Middle frontal gyrus (tissue), 1 donor: Measurements from ENCODE around the gene SERPINA5.
"Not testable (repeated sequence)": the region's sequence is repeated elsewhere in the genome, so short reads cannot be mapped to it uniquely, and the experiment has no call there.

Experiments used
- DNase-seq: peaks from one replicate; pipeline ENCODE4 v3.0.0-alpha.2; 2015; ENCODE audit warnings: low spot score; ENCODE audit errors: extremely low spot score

Gene SERPINA5

DNA sequence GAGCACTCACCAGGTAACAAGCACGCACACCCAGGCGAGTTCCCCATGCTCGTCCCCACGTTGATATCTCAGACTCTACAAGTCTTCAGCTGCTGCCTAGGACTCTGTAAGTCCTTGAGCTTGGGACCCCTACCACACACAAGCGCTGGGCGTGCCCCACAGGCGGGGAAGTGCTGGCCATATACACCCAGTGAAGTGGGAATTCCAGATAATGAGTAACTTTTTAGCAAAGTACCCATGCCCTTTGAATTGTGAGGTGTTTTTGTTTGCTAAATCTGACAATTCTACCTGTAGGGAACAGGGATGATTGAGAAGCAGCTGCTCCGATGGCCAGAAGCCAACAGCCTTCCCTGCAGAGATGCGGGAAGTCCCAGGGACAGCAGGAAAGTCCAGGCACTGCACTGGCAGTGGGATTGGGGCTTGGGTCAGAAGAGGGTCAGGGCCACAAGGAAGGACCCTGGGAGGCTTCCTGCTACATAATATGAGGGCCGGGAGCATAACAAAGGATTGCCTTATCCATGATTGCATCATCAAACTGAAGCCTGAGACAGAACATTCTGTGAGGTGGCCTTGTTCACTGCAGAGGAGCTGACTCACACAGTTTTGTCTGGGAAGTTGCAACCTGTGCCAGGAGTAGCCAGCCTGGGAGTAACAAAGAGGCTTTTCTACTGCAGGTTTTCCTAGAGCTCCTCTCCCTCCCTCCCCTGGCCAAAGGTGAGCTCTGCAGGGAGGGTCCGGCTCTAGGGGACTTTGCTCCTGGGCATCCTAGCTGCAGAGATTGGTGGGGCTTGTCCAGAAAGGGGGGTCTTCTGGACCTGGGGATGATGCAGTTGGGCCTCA is 17.8 kb downstream of the SERPINA5 start:
- peak; percentile 47 for DNase-seq

DNA sequence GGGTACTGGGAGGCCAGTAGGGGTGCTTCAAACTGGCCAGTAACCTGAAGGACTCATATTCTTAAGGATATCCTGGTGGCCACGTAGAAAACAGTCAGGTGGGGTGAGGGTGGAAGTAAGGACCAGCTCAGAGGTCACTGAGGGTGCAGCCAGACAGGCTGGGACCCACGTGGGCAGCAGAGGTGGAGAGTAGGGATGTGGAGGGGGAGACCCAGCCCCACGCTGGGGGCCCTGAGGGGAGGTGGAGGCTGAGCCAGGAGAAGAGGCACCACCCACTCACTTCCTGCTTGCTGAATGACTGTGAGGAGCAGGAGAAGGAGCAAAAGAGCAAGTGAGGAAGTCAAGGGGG is 18.4 kb downstream of the SERPINA5 start:
- no peak for DNase-seq

DNA sequence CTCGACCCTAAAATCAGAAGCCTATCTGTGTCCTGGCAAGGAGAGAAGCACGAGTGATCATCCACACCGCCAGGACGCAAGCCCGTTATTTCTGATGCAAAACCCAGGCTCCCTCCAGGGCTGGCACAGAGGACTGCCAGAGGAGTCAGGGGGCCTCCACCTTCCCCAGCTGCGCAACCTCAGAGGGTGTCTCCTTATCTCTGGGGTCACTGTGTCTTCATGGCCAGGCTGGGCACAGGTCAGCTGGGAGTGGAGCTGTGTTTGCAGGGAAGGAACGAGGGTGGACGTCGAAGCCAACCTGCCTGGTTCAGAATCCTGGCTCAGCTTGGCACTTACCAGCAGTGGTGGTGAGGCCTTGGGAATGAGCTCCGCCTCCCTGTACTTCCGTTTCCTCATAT is 18.9 kb downstream of the SERPINA5 start:
- no peak for DNase-seq

DNA sequence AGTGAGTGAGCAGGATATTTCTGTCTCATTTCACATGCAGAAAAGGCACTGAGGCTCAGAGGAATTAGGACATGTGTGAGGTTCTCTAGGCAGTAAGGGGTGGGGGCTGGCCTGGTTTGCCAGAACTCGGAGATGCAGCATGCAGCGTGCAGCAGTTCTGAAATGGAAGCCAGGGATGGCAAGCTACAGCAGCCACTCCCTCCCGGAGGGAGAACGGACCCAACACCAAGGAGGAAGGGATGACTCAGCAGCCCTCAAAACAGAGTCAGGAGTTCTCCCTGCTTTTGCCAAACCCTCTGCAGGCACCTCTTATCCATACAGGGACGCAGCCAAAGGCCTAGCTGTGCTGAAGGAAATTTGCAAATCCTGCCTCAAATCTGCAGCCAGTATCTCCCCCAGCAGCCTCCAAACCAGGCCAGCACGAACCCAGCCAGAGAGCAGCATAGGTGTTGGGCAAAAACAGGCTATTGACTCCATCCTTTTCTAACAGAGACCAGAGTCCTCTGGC is 20.7 kb downstream of the SERPINA5 start:
- DNase-seq: peak; percentile 50

DNA sequence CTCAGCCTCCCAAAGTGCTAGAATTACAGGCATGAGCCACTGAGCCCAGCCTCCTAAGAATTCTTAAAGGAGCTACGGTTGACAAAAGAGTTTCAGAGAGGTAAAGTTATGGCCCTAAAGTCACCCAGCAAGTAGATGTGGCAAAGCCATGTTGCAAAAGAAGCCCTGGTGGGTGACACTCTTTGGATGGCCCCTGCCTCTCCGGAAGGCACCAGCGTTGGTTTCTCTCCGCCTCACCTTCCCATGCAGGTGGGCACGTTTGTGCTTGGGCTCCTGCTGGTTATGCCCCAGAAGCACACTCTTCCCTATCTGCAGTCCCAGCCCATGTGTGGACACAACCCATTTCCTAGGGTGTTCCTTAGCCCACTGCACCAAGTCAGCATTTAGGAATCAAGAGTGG is 21.5 kb downstream of the SERPINA5 start:
- DNase-seq: no peak

DNA sequence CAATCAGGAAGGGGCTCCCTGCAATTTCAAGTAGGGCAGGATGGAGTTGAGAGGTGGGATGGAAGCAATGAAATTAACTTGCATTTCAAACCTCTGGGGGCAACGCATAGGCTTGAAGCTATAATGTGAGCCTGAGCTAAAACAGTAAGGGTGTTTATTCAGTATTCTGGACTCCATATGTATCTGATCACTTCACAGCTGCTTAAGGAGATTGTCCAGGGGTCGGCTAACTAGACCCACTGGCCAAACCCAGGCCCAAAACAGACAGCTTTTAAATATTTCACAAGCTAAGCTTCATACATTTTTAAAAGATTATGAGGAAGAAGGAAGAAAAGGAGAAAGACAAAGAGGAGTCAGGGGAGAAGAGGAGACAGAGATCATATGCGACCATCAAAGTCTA is 24.1 kb downstream of the SERPINA5 start:
- no peak for DNase-seq

DNA sequence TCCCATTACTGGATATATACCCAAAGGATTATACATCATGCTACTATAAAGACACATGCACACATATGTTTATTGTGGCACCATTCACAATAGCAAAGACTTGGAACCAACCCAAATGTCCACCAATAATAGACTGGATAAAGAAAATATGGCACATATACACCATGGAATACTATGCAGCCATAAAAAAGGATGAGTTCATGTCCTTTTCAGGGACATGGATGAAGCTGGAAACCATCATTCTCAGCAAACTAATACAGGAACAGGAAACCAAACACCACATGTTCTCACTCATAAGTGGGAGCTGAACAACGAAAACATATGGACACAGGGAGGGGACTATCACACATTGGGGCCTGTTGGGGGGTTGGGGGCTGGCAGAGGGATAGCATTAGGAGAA is 27.7 kb downstream of the SERPINA5 start:
- not testable (repeated sequence) for DNase-seq

DNA sequence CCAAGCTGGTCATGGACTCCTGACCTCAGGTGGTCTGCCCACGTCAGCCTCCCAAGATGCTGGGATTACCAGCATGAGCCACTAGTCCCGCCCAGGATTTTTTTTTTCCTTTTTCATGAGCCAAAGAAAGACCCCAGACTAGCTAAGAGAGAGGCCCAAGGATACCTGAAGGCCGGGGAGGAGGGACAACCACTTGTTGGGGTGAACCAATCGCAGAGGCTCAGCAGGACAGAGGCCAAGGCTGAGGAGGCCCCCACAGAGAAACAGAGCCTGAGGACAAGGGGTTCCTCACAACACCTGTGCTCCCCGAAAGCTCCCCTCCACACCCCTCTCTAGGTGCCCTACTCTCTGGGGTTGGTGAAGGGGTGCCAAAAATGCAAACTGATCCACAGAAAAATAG is 30.0 kb downstream of the SERPINA5 start:
- no peak for DNase-seq

DNA sequence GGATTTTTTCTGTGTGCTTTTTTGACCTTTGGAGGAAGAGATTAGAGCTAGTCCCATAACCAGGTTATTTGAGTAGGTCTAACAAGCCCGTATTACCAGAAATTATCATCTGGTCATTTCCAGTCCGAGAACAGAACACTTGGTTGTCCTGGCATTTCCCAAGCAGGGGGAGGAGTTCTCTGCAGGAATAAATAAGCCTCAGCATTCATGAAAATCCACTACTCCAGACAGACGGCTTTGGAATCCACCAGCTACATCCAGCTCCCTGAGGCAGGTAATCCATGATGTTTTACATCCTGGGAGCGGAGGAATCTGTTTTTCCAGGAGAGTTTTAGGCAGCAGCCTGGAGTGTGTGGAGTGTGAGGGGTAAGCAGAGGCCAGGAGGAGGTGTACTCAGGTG is 30.9 kb downstream of the SERPINA5 start, which contains the start of gene SERPINA3:
SERPINA3 (plus strand) TSS at position 218 of the 400 bp plus-strand sequence. CDS start 2,051 bp downstream, outside the sequence.
- no peak for DNase-seq

DNA sequence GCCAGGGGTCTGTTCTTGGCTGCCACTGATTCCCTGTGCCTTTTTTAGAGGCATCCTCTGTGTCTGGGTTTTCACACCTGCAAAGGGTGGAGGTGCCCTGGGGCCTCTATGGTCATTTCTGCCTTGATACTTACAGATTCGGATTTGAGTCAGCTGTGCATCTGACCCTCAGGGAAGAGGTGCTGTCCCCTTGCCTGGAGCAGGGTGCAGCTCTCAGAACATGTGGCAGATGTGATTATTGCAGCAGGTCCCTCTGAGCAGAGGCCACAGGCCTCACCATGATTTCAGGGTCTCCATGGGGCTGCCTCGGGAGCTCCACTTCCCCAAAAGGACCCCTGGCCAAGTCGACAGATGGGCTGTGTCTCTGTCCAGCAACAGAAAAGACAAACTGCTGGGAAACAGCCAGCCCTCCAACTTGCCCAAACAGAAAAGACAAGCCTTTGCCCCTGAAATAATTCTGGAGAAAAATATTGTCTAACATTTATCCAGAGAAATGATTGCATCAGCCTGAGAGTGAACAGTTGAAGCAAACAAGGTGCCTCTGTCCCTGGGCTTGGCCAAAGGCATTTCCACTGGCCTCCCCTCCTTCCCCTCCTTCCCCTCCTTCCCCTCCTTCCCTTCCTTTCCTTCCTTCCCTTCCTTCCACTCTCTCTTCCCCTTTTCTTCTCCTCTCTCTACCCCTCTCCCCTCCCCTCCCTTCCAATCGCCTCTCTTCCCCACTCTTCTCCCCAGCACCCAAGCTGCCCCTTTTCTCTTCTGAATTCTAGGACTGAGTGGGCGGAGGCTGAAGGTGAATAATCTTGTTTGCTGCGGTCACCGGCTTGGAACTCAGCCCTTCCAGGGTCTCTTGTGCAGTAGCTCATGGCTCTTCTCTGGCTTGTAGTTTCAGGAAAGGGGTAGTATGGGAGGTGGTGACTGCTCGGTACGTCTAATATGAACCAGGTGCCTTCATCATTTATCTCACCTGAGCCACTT is 31.6 kb downstream of the SERPINA5 start:
- no peak for DNase-seq

DNA sequence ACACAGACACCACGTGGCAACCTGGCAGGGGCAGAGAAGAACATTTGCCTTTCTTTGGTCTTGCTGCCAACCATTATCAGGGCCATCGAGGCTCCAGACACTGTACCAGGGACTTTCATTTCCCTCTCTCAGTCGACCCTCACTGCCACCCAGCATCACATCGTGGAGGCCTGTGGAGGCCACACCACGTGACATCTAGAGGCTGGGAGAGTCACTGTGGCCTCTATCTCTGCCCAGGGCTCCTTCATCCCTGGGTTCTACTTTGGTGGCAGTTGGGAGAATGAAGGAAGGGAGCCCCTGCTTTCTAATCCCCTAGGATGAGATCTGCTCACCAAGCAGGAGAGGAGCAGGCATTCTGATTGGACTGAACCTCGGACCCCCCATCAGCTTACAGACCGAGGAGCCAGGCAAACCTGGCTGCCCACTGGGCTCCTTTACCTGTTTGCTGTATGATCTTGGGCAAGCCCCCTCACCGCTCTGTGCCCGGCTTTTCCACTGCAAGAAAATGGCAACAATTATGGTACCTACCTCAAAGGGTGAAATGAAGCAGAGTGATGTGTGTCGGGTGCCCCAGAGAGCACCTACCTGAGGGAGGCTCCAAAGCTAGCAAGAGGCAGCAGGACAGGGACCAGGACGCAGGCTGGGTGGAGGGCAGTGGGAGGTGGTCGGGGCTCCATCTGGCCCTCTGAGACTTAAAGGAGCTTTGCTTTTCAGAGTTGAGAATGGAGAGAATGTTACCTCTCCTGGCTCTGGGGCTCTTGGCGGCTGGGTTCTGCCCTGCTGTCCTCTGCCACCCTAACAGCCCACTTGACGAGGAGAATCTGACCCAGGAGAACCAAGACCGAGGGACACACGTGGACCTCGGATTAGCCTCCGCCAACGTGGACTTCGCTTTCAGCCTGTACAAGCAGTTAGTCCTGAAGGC is 32.8 kb downstream of the SERPINA5 start:
- no peak for DNase-seq

DNA sequence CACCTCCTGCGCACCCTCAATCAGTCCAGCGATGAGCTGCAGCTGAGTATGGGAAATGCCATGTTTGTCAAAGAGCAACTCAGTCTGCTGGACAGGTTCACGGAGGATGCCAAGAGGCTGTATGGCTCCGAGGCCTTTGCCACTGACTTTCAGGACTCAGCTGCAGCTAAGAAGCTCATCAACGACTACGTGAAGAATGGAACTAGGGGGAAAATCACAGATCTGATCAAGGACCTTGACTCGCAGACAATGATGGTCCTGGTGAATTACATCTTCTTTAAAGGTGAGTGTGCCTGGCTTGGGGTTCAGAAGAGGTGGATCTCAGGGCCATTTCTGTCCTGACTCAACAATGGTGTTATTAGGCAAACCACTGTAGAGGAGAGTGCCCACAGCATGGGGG is 33.6 kb downstream of the SERPINA5 start:
- no peak for DNase-seq

DNA sequence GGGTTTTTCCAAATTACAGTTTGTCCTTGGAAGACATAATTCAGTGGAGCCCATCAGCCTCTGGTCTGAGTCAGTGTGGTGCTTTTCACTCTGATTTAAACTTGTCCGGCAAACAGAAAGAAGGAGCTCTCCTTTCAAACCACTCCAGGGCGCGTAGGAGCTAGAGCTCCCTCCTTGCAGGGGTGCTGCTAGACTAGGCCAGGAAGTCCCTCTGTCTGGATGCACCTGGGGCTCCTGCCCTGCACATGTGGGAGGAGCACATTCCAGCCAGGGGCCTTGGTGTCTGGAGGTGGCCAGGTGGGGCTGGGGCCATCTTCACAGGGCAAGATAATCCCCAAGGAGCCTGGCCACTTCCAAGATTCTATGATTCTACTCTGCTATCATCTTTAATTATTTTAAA is 34.0 kb downstream of the SERPINA5 start:
- DNase-seq: no peak

DNA sequence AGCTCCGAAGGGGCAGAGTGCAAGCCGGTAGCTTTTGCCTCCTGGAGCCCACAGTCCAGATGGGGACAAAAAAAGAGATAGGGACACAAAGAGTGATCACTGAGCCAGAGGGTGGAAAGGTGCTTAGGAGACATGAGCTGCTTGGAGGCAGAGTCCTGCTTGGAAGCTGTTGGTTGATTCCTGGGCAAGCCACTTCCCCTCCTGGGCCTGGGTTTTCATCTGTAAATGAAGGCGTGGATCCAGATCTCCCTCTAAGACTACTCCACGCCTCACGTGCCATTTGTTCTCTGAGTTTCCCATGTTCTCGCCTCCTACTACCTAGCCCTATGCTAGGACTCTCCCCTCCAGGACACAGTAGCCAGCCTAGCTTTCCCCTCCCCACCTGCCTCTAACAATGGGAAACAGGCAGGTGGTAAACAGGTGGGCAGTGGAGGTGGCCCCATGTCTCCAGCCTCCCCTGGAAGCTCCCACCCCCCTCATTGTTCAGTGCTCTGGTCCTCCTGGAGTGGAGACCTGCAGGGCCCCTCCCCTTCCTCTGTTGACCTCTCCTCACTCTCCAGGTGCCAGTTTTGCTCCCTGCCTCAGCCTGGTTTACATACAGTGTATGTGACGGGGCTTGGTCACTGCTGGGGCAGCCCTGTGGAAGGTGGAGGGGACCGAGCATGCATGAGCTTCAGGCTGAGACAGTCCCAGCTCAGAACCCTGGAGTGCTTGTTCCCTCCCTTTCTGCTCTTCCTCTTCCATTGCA is 34.8 kb downstream of the SERPINA5 start:
- DNase-seq: no peak

DNA sequence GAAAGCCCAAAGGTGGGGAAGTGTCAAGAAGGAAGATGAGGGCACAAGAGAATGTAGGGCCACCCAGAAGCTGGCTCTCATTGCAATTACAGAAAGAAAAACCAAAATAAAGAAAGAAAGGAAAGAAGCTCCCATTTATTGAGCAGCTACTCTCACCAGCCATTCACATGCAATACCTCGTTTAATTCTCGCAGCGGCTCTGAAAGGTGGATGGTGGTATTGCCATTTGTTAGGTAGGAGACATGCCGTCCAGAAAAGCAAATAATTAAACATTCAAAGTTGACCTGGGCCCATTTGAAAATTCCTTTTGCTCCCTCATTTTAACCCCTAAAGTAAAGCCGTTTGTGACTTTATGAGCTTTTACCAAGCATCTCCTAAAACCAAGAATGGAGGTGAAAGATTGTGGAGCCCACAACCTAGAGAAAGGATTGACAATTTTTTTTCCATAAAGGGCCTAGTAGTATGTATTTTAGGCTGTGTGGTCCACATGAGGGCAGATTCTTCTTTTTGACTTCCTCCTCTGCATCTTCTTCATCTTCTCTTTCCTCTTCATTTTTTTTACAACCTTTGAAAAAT is 36.2 kb downstream of the SERPINA5 start:
- no peak for DNase-seq

DNA sequence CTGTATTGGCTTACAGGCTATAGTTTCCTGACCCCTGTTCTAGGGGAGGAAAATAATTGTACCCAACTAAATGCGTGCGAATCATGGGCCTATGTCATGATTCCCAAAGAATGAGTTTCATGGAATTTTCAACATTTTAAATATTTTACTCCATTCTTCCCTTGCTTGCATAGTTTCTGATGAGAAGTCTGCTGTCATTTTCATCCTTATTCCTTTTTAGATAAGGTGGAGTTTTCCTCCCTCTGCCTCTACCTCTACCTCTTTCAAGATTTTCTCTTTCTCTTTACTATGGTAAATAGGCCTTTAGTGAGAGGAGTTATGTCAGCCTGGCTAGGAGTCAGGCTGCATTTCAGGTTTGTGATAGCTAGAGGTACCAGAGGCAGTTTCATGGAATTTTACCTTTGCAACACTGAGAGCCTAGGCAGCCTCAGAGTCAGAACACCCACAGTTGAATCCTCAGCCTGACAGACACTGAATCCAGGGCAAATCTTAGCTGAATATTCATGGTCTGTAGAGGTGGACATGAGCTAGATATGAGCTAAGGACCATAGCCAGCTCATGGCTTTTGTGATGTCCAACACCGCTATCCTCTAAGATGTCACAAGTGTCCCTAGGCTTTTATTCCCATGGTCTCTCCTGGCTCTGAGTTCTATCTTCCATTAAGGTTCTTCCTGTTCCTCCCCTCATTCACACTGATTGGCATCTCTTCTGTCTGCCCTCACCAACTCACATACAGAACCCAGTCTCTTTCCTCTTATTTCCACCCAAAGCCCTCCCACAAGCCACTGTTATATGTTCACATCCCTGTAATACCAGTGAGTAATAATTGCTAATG is 37.0 kb downstream of the SERPINA5 start:
- no peak for DNase-seq

DNA sequence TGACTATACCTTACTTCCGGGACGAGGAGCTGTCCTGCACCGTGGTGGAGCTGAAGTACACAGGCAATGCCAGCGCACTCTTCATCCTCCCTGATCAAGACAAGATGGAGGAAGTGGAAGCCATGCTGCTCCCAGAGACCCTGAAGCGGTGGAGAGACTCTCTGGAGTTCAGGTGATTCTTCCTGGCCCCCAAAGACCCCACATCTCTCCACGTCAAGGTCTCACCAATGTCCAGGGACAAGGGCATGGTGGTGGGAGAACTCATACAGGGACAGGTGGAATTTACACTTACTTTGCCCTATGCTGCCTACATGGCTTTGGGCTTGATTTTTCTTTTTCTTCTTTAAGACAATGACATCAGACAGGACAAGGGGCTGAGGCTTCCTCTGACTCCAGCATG is 38.1 kb downstream of the SERPINA5 start:
- DNase-seq: no peak

DNA sequence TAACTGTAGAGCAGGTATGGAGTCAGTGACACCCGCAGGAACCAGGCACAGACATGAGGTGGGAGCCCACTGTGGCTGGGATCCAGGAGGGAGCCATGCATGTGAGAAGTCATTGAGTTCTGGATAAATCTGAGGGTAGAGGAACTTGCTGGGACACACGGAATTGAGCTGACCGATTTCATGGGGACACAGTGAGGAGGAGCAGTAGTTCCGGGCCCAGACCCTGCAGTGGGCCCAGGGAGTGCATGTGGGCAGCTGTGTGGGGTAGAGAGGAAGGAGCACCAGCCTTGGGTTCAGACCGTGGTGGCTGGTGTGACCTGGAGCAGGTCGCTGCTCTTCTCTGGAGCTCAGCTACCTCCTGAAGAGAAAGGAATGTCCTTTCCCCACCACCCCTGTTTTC is 39.4 kb downstream of the SERPINA5 start:
- no peak for DNase-seq
